K562 (cell line): ENCODE results near the gene BPIFB6.

ENCODE experiments used
- CTCF ChIP-seq, 3 experiments: IDR thresholded peaks in 2 of 3; conservative IDR thresholded peaks in 1 of 3; 2 replicates each; pipeline ENCODE4 v1.5.1; 2011 to 2012; ENCODE audit warnings: low read length in 3 of 3, mild to moderate bottlenecking in 3 of 3, control low read depth in 2 of 3, improper control_type of control experiment in 1 of 3, inconsistent platforms in 1 of 3, low read depth in 1 of 3, mixed read lengths in 1 of 3, moderate library complexity in 1 of 3; ENCODE audit not compliant: insufficient read depth in 2 of 3
- EZH2 ChIP-seq: IDR thresholded peaks from 2 replicates; pipeline ENCODE4 v1.6.1; 2012; ENCODE audit warnings: low read depth, mild to moderate bottlenecking, inconsistent platforms, low read length, borderline replicate concordance
- FOXA1 ChIP-seq: fragments of 450-650 bp; IDR thresholded peaks from 2 replicates; pipeline ENCODE4 v1.6.1; 2016; ENCODE audit warnings: mild to moderate bottlenecking, borderline replicate concordance
- POLR2A ChIP-seq: fragments of 450-650 bp; conservative IDR thresholded peaks from 2 replicates; pipeline ENCODE4 v1.6.1; 2016
- TEAD1 ChIP-seq, 2 experiments: fragments of 450-650 bp in 1 of 2; sonication (generic) in 1 of 2; formaldehyde crosslinking; IDR thresholded peaks; 2 replicates each; pipeline versions ENCODE4 v1.4.0 to v1.8.0; 2020 to 2022; ENCODE audit warnings: mild to moderate bottlenecking in 2 of 2, missing genetic modification reagents in 1 of 2
- ZC3H11A ChIP-seq: IDR thresholded peaks from 2 replicates; pipeline ENCODE4 v1.6.1; 2012; ENCODE audit warnings: low read depth, low read length, improper control_type of control experiment
- ZFP30 ChIP-seq: fragments of 250-450 bp; sonication (Bioruptor Pico); IDR thresholded peaks from 2 replicates; pipeline ENCODE4 v1.8.0; 2022; ENCODE audit warnings: moderate library complexity, mild to moderate bottlenecking, inconsistent platforms, borderline replicate concordance
- TF ChIP-seq, protein P1 (sequence below): sonication (generic); formaldehyde crosslinking; IDR thresholded peaks from 2 replicates; pipeline ENCODE4 v1.8.1; 2023; ENCODE audit warnings: mild to moderate bottlenecking, missing genetic modification reagents
- TF ChIP-seq, protein P2 (sequence below): fragments of 250-450 bp; sonication (Bioruptor Pico); IDR thresholded peaks from 2 replicates; pipeline ENCODE4 v1.4.0; 2020; ENCODE audit warnings: mild to moderate bottlenecking, moderate library complexity

DNA sequence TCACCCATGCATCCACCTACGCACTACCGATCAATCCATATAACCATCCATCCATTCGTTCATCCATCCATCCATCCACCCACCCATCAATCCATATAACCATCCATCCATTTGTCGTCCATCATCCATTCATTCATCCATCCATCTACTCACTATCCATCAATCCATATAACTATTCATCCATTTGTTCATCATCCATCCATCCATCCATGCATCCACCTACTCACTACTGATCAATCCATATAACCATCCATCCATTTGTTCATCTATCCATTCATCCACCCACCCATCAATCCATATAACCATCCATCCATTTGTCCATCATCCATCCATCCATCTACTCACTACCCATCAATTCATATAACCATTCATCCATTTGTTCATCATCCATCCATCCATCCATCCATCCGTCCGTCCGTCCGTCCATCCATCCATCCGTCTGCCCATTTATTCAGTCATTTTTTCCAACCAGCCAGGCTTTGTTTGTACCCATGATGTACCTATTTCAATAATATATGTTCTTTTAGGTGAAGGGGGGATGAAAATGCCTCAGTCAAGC, 6.1 kb upstream of the BPIFB6 start:
- TF ChIP-seq, protein P1, sequence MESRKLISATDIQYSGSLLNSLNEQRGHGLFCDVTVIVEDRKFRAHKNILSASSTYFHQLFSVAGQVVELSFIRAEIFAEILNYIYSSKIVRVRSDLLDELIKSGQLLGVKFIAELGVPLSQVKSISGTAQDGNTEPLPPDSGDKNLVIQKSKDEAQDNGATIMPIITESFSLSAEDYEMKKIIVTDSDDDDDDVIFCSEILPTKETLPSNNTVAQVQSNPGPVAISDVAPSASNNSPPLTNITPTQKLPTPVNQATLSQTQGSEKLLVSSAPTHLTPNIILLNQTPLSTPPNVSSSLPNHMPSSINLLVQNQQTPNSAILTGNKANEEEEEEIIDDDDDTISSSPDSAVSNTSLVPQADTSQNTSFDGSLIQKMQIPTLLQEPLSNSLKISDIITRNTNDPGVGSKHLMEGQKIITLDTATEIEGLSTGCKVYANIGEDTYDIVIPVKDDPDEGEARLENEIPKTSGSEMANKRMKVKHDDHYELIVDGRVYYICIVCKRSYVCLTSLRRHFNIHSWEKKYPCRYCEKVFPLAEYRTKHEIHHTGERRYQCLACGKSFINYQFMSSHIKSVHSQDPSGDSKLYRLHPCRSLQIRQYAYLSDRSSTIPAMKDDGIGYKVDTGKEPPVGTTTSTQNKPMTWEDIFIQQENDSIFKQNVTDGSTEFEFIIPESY (CRISPR knock-in tag), result no peak
- no peak for TF ChIP-seq CTCF (IDR thresholded peaks at IDR 0.05 in 2 of 3, conservative IDR thresholded peaks at IDR 0.05 in 1 of 3; ENCODE audit: insufficient read depth in 2 of 3, low read depth in 1 of 3, low read length in 3 of 3)
- TF ChIP-seq TEAD1 (CRISPR knock-in tag; IDR thresholded peaks at IDR 0.05), result no peak
- no peak for TF ChIP-seq ZC3H11A
- no peak for TF ChIP-seq POLR2A
- TF ChIP-seq, protein P2, sequence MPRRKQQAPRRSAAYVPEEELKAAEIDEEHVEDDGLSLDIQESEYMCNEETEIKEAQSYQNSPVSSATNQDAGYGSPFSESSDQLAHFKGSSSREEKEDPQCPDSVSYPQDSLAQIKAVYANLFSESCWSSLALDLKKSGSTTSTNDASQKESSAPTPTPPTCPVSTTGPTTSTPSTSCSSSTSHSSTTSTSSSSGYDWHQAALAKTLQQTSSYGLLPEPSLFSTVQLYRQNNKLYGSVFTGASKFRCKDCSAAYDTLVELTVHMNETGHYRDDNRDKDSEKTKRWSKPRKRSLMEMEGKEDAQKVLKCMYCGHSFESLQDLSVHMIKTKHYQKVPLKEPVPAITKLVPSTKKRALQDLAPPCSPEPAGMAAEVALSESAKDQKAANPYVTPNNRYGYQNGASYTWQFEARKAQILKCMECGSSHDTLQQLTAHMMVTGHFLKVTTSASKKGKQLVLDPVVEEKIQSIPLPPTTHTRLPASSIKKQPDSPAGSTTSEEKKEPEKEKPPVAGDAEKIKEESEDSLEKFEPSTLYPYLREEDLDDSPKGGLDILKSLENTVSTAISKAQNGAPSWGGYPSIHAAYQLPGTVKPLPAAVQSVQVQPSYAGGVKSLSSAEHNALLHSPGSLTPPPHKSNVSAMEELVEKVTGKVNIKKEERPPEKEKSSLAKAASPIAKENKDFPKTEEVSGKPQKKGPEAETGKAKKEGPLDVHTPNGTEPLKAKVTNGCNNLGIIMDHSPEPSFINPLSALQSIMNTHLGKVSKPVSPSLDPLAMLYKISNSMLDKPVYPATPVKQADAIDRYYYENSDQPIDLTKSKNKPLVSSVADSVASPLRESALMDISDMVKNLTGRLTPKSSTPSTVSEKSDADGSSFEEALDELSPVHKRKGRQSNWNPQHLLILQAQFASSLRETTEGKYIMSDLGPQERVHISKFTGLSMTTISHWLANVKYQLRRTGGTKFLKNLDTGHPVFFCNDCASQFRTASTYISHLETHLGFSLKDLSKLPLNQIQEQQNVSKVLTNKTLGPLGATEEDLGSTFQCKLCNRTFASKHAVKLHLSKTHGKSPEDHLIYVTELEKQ (CRISPR knock-in tag), result no peak
- no peak for TF ChIP-seq ZFP30 (CRISPR knock-in tag)
- TF ChIP-seq EZH2, result no peak
- TF ChIP-seq FOXA1, result no peak
